D721Med (cell line): ENCODE data around the gene RASSF8.

Experiments used
- DNase-seq: peaks from one replicate; pipeline ENCODE4 v3.0.0; 2011; ENCODE audit warnings: low spot score; ENCODE audit not compliant: insufficient read length
- FAIRE-seq: peaks from 2 replicates; lab custom pipeline; 2011; peaks lifted over from hg19 to GRCh38; lab: Jason Lieb, UNC
- TF ChIP-seq, protein P1 (sequence below): IDR thresholded peaks from 2 replicates; pipeline ENCODE4 v1.5.1; 2012; ENCODE audit warnings: mild to moderate bottlenecking, control low read depth; ENCODE audit not compliant: insufficient read depth; ENCODE audit errors: missing control alignments

The RASSF8 gene

DNA sequence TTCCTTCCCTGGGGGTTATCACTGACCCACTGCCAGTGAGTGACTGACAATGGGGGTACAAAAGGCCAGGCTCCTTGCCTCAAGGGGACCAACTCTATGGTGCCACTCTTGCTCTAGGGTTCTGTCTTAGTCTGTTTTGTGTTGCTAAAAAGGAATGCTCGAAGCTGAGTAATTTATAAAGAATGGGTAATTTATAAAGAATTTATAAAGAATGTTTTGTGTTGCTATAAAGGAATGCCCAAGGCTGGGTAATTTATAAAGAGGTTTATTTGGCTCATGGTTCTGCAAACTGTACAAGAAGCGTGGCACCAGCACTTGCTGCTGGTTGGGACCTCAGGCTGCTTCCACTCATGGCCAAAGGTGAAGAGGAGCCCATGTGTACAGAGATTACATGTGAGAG, 15.8 kb upstream of the RASSF8 start:
- no peak for DNase-seq
- no peak for FAIRE-seq
- TF ChIP-seq, protein P1, sequence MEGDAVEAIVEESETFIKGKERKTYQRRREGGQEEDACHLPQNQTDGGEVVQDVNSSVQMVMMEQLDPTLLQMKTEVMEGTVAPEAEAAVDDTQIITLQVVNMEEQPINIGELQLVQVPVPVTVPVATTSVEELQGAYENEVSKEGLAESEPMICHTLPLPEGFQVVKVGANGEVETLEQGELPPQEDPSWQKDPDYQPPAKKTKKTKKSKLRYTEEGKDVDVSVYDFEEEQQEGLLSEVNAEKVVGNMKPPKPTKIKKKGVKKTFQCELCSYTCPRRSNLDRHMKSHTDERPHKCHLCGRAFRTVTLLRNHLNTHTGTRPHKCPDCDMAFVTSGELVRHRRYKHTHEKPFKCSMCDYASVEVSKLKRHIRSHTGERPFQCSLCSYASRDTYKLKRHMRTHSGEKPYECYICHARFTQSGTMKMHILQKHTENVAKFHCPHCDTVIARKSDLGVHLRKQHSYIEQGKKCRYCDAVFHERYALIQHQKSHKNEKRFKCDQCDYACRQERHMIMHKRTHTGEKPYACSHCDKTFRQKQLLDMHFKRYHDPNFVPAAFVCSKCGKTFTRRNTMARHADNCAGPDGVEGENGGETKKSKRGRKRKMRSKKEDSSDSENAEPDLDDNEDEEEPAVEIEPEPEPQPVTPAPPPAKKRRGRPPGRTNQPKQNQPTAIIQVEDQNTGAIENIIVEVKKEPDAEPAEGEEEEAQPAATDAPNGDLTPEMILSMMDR, result no peak

DNA sequence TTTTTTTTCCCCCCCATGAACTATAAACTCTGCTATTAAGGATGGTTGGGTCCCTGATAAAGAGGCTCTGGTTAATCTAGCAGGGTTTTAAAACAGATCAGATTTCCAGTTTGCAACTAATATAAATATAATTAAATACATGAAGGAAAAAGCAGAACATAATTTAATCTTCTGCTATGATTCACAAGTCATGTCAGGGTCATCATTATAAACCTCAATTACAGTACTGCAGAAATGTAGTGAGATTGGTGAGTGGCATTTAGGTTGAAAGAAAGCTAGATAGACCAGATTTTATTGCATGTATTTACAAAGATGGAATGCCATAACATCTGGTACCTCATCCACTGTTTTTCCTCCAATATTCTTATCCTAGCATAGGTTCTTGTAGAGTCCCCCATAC, 14.5 kb upstream of the RASSF8 start:
- FAIRE-seq (peak; percentile 77), DNase-seq (no peak)
- TF ChIP-seq, protein P1, result no peak

DNA sequence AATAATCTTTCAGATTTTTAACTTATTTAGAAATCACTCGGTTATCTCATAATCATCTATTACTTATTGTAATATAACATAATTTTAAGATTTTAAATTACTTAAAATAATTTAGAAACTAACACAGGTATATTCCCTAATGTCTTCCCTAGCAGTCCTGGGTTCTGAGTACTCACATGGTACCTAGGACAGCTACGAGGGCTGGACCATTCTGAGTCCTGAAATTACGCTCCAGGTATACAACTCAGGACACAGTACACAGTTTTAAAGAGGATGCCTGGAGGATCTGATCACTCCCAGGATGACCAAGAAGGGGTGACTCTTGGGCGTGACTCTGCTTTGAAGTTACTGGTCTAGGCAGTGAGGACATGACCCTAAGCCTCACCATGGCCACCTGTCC, 9.1 kb upstream of the RASSF8 start:
- TF ChIP-seq, protein P1, result no peak
- FAIRE-seq, result no peak
- no peak for DNase-seq

DNA sequence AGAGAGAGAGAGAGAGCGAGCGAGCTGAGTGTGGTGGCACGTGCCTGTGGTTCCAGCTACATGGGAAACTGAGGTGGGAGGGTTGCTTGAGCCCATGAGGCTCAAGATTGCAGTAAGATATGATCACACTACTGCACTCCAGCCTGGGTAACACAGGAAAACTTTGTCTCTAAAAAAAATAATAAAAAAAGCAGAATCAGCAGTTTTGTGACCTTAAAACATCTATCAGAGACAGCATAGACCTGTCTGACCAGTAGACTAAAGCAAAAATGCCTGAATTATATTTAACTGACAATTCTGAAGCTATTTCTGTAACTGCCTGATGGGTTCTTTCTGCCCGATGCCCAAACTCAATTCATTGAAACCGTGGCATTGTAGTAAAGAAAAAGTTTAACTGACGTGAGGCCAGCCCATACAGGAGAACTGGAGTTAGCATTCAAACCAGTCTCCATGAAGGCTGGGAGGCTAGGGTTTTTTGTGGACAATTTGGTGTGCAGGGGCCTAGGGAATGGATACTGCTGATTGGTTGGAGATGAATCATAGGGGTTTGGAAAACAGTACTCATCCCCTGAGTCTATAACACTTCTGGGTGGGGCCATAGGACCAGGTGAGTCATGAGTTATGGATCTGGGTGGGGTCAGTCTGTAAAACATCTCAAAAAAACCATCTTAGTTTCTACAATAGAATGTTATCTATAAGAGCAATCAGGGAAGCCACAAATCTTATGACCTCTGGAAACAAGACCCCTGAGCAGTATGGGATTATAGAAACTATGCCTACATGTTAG, 8.0 kb upstream of the RASSF8 start:
- DNase-seq, result no peak
- no peak for FAIRE-seq
- TF ChIP-seq, protein P1, result no peak

DNA sequence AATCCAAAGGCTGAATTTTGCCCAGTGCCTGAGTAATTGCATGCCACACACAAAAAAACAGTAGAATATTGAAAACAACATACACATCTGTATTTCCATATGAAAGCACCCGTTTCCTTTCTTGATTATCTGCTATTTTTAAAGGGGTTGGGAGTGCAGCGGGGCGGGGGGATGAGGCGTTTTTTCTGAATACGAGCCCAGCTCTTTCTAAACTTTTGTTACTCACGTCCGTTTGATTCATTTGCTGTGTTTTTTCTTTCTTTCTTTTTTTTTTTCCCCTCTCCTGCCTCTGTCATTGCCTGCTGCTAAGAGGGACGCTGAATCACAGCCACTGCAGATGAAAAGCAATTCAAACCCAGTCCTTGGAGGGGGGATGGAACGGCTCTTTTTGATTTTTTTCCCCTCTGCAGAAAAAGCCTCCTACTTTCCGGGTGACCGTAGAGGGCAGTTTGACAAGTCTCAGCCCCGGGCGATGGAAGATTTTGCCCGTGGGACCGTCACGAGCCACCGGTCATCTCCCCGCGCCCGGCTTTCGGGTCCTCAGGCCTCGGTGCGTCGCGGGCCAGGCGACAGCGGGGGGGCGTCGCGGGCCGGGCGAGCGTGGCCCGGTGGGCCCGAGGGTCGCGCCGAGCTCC, 572 bp upstream of the RASSF8 start:
- TF ChIP-seq, protein P1, result no peak
- FAIRE-seq (no peak), DNase-seq (no peak)

DNA sequence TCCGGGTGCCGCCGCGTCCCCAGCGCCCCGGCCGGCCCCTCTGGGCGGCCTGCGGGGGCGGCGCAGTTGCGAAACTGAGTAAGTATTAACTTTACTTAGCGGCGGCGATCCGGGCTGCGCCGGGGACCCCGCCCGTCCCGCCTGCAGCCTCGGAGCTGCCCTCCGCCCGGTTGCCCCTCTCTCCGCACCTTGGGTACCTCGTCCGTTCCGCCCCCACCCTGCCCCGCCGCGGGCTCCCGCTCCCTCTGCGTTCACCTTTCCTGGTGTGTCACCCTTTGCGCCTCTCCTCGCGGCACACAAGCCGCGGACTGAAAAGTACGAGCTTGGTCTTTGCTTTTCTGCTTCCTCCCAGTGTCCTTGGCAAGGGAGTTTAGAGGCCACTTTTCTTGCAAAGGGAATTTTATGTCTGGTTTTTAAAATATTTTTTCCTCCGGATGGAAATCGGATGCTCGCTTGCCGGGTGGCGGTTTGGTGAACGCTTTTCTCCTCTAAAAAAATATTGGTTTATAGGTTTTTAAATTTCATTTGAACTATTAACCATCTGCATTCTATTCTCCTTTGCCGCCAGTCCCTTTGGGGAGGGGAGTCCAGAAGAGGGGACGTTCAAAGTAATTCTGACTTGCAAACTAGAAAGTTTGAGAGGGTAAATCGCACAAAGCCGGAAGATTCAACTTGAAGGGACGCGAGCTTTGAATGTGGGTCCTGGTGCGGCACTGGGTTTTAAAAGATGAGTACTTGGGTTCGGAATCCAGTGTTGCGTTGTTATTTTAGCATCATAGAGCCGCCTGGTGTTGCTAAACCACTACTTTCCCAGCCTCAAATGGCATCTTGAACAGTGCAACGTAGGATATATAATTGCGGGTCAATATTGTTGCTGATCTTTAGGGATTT, 834 bp downstream of the RASSF8 start:
- DNase-seq, result no peak

More for the DNA sequence above, 834 bp downstream of the RASSF8 start:
- TF ChIP-seq, protein P1, result peak; percentile 22
- no peak for FAIRE-seq
